22Rv1 (cell line): ENCODE data around the gene RAB11A.

Experiments used
- CTCF ChIP-seq: fragments of 450-650 bp; IDR thresholded peaks from 2 replicates; pipeline ENCODE4 v1.5.1; 2017; ENCODE audit warnings: mild to moderate bottlenecking
- ZFX ChIP-seq: fragments of 450-650 bp; IDR thresholded peaks from 2 replicates; pipeline ENCODE4 v1.6.1; 2017; ENCODE audit warnings: antibody characterized with exemption, borderline replicate concordance

GRCh38 chr15:65904301-65904700 lies 35.0 kb downstream of the RAB11A start:
- TF ChIP-seq CTCF (no peak), ZFX (no peak)
